MM.1S (cell line): Measurements from ENCODE around the gene MPZ.

Experiments used
- DNase-seq: peaks from one replicate; pipeline ENCODE4 v3.0.0-alpha.2; 2015
- H2AFZ ChIP-seq: fragments of 300-600 bp; sonication (generic); 2 replicates; pipeline ENCODE4 v1.6.0; 2016; ENCODE audit warnings: antibody characterized with exemption, low read length
- H3F3A ChIP-seq: fragments of 300-600 bp; sonication (generic); 2 replicates; pipeline ENCODE4 v1.6.1; 2016; ENCODE audit warnings: mild to moderate bottlenecking, antibody characterized with exemption, low read length, moderate library complexity, mixed read lengths; ENCODE audit not compliant: insufficient read depth
- H3K27ac ChIP-seq: fragments of 300-600 bp; sonication (generic); 2 replicates; pipeline ENCODE4 v1.5.1; 2016; ENCODE audit warnings: mild to moderate bottlenecking, low read length
- H3K27me3 ChIP-seq: fragments of 300-600 bp; sonication (generic); replicated peaks from 2 replicates; pipeline ENCODE4 v1.6.0; 2016; ENCODE audit warnings: low read length; ENCODE audit not compliant: insufficient read depth
- H3K36me3 ChIP-seq: fragments of 300-600 bp; sonication (generic); replicated peaks from 2 replicates; pipeline ENCODE4 v1.6.1; 2016; ENCODE audit warnings: mild to moderate bottlenecking, low read length, mixed read lengths; ENCODE audit not compliant: insufficient read depth
- H3K4me1 ChIP-seq: fragments of 300-600 bp; sonication (generic); 2 replicates; pipeline ENCODE4 v1.6.1; 2016; ENCODE audit warnings: low read length, mixed read lengths
- H3K4me2 ChIP-seq: fragments of 300-600 bp; sonication (generic); 2 replicates; pipeline ENCODE4 v1.6.0; 2016; ENCODE audit warnings: low read depth, low read length
- H3K4me3 ChIP-seq: fragments of 300-600 bp; sonication (generic); 2 replicates; pipeline ENCODE4 v1.5.1; 2016; ENCODE audit warnings: low read length, mixed read lengths
- H3K79me2 ChIP-seq: fragments of 300-600 bp; sonication (generic); 2 replicates; pipeline ENCODE4 v1.6.1; 2016; ENCODE audit warnings: mixed run types, low read length, mixed read lengths
- H3K9ac ChIP-seq: fragments of 300-600 bp; sonication (generic); 2 replicates; pipeline ENCODE4 v1.6.1; 2016; ENCODE audit warnings: low read length, mixed read lengths
- H3K9me2 ChIP-seq: fragments of 300-600 bp; sonication (generic); replicated peaks from 2 replicates; pipeline ENCODE4 v1.6.1; 2016; ENCODE audit warnings: mild to moderate bottlenecking, low read length, mixed read lengths; ENCODE audit not compliant: insufficient read depth
- H3K9me3 ChIP-seq: fragments of 300-600 bp; sonication (generic); replicated peaks from 2 replicates; pipeline ENCODE4 v1.6.1; 2016; ENCODE audit warnings: mild to moderate bottlenecking, low read length, mixed read lengths; ENCODE audit not compliant: insufficient read depth
- H4K20me1 ChIP-seq: fragments of 300-600 bp; sonication (generic); 2 replicates; pipeline ENCODE4 v1.6.1; 2016; ENCODE audit warnings: mild to moderate bottlenecking, low read length, moderate library complexity, mixed read lengths; ENCODE audit not compliant: insufficient read depth
- EZH2 ChIP-seq: fragments of 300-600 bp; sonication (generic); optimal IDR thresholded peaks from 2 replicates; pipeline ENCODE3; 2017; ENCODE audit warnings: low read depth, mild to moderate bottlenecking, antibody characterized with exemption, low read length, mixed read lengths
- EZH2phosphoT487 ChIP-seq: fragments of 300-600 bp; sonication (generic); IDR thresholded peaks from 2 replicates; pipeline ENCODE4 v1.6.1; 2018; ENCODE audit warnings: antibody characterized with exemption, low read length
- TF ChIP-seq, protein P1 (sequence below): fragments of 300-600 bp; sonication (generic); IDR thresholded peaks from 2 replicates; pipeline ENCODE4 v1.5.1; 2016; ENCODE audit warnings: antibody characterized with exemption, low read length, mixed read lengths

The MPZ gene

DNA sequence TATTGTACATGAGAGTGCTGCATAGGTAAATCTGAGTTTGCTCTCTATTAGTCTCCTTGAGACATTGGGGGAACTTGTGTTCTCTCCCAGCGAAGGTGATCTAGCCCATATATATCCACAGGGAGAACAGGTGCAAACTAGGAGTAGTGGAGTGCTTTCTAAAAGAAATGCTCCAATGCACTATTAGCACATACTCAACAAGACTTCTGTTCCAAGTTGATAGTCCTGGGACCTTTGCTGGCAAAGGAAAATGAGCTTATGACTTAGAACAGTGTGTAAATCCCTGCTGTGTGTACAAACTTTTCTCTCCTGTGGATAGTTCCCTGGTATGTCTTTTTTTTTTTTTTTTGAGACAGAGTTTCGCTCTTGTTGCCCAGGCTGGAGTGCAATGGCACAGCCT, 32.4 kb upstream of the MPZ start:
- Histone ChIP-seq H3K9me3 (no peaks in the 10 kb centered on the region), H3K27me3 (no peaks in the 10 kb centered on the region), H3K4me2 (0 out of 2 replicates have a peak overlapping the region, but pooled peaks have one; percentile 38), H3K36me3 (no peaks in the 10 kb centered on the region), H3K27ac (no peak overlapping the region), H2AFZ (no peak overlapping the region), H3K9ac (no peak overlapping the region), H3F3A (no peaks in the 10 kb centered on the region), H3K9me2 (no peaks in the 10 kb centered on the region), H3K4me3 (no peak overlapping the region), H4K20me1 (no peaks in the 10 kb centered on the region), H3K79me2 (peaks cover 10% of the 10 kb centered on the region), H3K4me1 (peaks cover 7% of the 10 kb centered on the region; the same call in 1 of the 2 replicates)
- TF ChIP-seq EZH2phosphoT487: no peak
- TF ChIP-seq, protein P1, sequence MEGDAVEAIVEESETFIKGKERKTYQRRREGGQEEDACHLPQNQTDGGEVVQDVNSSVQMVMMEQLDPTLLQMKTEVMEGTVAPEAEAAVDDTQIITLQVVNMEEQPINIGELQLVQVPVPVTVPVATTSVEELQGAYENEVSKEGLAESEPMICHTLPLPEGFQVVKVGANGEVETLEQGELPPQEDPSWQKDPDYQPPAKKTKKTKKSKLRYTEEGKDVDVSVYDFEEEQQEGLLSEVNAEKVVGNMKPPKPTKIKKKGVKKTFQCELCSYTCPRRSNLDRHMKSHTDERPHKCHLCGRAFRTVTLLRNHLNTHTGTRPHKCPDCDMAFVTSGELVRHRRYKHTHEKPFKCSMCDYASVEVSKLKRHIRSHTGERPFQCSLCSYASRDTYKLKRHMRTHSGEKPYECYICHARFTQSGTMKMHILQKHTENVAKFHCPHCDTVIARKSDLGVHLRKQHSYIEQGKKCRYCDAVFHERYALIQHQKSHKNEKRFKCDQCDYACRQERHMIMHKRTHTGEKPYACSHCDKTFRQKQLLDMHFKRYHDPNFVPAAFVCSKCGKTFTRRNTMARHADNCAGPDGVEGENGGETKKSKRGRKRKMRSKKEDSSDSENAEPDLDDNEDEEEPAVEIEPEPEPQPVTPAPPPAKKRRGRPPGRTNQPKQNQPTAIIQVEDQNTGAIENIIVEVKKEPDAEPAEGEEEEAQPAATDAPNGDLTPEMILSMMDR: no peak
- TF ChIP-seq EZH2: no peak
- no peak for DNase-seq

DNA sequence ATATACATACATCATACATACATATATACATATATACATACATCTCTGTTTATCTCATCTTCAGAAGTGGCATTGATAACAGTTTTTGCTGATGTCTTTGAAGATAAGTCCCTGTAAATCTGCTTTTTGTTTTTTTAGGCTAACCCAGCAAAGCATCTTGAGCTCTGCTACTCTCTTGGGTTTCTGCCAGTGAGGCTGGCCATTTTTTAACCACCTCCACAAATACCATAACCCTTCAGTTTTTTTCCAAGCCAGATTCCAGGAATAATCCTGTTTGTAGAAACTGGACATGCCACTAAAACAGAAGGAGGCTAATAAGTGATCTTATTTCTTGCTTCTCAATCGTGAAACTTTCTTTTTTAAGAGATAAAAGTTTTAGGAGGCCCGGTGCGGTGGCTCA, 26.0 kb upstream of the MPZ start:
- no peaks in the 10 kb centered on the region; the same call in 1 of the 2 replicates for H3K79me2 ChIP-seq
- H3K9me2 ChIP-seq: no peaks in the 10 kb centered on the region
- H3K27ac ChIP-seq: no peak overlapping the region
- TF ChIP-seq, protein P1: no peak
- TF ChIP-seq EZH2phosphoT487 (no peak), EZH2 (no peak)
- H3K4me3 ChIP-seq: no peak overlapping the region
- no peak overlapping the region for H3K4me2 ChIP-seq
- no peaks in the 10 kb centered on the region for H3F3A ChIP-seq
- no peaks in the 10 kb centered on the region for H3K9me3 ChIP-seq
- no peak overlapping the region for H3K9ac ChIP-seq
- H3K27me3 ChIP-seq: no peaks in the 10 kb centered on the region
- no peaks in the 10 kb centered on the region for H4K20me1 ChIP-seq
- DNase-seq: no peak
- H3K4me1 ChIP-seq: no peaks in the 10 kb centered on the region
- peaks cover 8% of the 10 kb centered on the region for H3K36me3 ChIP-seq
- no peak overlapping the region for H2AFZ ChIP-seq

DNA sequence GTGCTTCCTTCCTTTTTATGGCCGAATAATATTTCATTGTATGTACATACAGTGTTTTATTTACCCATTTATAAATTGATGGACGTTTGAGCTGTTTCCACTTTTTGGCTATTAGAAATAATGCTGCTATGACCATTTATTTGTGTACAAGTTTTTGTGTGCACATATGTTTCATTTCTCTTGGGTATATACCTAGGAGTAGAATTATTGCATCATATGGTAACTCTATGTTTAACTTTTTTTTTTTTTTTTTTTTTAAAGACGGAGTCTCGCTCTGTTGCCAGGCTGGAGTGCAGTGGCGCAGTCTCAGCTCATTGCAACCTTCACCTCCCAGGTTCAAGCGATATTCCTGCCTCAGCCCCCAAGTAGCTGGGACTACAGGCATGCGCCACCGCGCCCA, 23.4 kb upstream of the MPZ start:
- H3K4me2 ChIP-seq: no peak overlapping the region
- H3F3A ChIP-seq: no peaks in the 10 kb centered on the region
- no peak overlapping the region for H3K27ac ChIP-seq
- H3K9me3 ChIP-seq: no peaks in the 10 kb centered on the region
- no peaks in the 10 kb centered on the region for H3K9me2 ChIP-seq
- H3K4me1 ChIP-seq: no peaks in the 10 kb centered on the region
- DNase-seq: no peak
- H3K4me3 ChIP-seq: no peak overlapping the region
- peaks cover 8% of the 10 kb centered on the region for H3K36me3 ChIP-seq
- H4K20me1 ChIP-seq: no peaks in the 10 kb centered on the region
- no peak overlapping the region for H2AFZ ChIP-seq
- H3K27me3 ChIP-seq: no peaks in the 10 kb centered on the region
- no peaks in the 10 kb centered on the region; the same call in 1 of the 2 replicates for H3K79me2 ChIP-seq
- TF ChIP-seq, protein P1: no peak
- no peak for TF ChIP-seq EZH2phosphoT487
- no peak for TF ChIP-seq EZH2
- H3K9ac ChIP-seq: no peak overlapping the region
